Sciatic nerve (tissue), 2 donors: ENCODE data around the gene PGD. TPM values are rescaled to one million over a fixed set of nuclear protein-coding genes. Genes with fewer than 3 reads are reported as not detected.
"Not testable (repeated sequence)": the region's sequence is repeated elsewhere in the genome, so short reads cannot be mapped to it uniquely, and the experiment has no call there.

Experiments
- ATAC-seq: fragments of 200-7000 bp; cut with Tn5 transposase; one replicate; pipeline ENCODE4 v1.9.1; 2020; ENCODE audit warnings: mild to moderate bottlenecking, moderate library complexity
- DNase-seq: peaks from one replicate; pipeline ENCODE4 v3.0.0-alpha.2; 2020; ENCODE audit warnings: low spot score
- intact Hi-C: fragments of 100-400 bp; cut with DNase I; formaldehyde crosslinking; loops from one replicate; pipeline ENCODE4 v1.14.2; 2022
- total RNA-seq: library from RNA; stranded (reverse); fragmentation: NEBNext Ultra II Directional; extraction: Animal tissue kit (Norgen Biotek cat#: 25700); gene quantifications from one replicate; pipeline ENCODE4 v1.2.1, GENCODE V29; 2021
- donor health status: DM: no; HTN: no; CAD: no.
- donor health status: DM: no; HTN: no; CAD: no.

The PGD gene
- total RNA-seq, 1 donor from 2014 or later: 70.4 TPM

DNA sequence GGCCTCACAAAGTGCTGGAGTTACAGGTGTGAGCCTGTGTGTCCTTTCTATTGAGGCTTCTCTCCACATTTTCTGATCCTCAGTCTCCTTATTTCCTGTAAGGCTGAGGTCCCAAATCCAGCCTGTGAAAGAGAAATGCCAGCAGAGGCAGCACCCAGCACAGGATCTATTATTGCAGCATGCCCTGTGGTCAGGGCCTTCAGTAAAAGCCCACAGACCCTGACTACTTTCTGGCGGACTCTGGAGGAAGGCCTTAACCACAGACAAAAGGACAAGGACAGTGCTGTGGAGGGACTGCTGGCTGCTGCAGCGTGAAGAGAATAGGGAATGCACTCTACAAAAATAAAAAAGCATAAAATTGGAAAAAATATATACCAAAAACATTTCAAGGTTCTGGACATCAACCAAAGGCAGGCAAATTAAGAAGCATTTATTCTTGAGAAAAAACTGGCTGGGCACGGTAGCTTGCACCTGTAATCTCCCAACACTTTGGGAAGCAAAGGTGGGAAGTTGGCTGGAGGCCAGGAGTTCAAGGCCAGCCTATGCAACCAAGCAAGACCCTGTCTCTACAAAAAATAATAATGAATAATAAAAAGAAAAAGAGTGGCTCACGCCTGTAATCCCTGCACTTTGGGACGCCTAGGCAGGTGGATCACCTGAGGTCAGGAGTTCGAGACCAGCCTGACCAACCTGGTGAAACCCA lies 9.4 kb upstream of the PGD start:
- intact Hi-C loops: no loop called here
- ATAC-seq (no peak), DNase-seq (no peak)

DNA sequence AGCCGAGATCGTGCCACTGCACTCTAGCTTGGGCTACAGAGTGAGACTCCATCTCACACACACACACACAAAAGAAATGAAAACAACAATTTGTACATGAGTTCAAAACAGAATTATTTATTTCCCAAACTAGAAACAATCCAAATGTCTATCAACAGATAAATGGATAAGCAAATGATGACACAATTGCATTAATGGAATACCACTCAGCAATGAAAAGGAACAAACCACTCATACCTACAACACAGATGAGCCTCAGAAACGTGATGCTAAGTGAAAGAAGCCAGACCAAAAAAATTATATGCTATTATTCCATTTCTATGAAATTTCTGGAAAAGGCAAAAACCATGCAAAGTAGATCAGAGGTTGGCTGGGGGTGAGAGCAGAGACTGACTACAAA lies 2.0 kb upstream of the PGD start:
- ATAC-seq: no peak
- intact Hi-C loops: no loop called here

DNA sequence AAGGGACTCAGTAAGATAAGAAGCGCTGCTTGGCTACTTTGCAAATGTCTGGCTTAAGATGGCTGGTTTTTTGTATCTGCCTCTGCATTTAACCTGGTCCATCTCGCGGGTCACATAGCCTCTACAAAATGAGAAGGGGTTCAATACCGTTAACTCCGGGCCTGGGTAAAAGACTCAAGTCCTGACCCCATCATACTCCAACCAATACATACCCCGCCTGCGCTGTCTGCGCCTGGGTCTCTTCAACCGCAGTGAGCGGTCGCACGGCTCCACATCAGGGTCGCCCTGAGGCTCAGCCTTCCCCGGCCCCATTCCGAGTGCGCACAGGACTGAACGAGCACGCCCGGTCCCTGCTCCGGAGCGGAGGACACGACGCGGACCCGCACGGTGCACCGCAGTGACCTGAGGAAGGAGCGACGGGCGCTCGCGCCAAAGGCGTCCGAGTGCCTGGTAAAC lies 558 bp upstream of the PGD start:
- DNase-seq (no peak), ATAC-seq (no peak)
- intact Hi-C loops: no loop called here

More for the DNA sequence above, 2.0 kb upstream of the PGD start:
- DNase-seq: no peak

DNA sequence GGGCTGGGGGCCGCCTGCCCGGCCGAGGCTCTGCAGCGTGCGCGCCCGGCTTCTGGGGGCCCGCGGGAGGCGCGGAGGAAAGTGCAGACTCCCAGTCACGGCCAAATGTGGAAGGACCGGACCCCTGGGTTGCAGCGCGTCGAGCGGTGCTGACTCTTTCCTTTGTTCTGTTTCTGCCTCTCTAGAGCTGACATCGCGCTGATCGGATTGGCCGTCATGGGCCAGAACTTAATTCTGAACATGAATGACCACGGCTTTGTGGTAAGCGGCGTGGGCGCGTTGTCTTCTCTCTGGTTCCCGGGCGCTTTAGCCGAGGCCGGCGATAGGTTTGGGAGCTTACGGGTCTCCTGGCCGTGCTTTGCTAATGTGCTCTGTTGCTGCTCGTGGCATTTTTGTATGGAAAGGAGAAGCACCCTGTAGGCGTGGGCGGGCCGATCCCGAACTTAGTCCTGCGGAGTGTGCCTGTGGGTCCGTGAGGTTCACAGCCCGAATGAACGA lies 629 bp downstream of the PGD start:
- no peak for ATAC-seq
- intact Hi-C loops: no loop called here
- peak; percentile 64 for DNase-seq

DNA sequence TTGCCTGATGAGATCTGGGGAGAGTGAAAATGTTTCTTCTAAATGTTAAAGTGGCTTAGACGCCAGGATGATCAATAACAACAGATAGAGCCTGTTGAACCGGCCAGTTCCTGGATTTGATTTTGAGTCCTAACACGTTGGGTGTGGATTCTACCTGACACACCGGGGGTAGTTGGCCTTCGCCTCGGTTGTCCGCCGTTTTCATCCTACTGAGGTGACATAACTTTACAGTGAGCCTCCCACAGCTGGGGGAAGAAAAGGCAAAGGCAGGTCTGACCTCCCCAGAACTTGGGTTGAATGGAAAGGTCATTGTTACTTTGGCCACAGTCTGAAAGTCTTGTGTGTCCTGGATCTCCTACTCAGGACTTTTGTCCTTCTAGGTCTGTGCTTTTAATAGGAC lies 1.1 kb downstream of the PGD start:
- intact Hi-C loops: no loop called here
- DNase-seq (no peak), ATAC-seq (no peak)

DNA sequence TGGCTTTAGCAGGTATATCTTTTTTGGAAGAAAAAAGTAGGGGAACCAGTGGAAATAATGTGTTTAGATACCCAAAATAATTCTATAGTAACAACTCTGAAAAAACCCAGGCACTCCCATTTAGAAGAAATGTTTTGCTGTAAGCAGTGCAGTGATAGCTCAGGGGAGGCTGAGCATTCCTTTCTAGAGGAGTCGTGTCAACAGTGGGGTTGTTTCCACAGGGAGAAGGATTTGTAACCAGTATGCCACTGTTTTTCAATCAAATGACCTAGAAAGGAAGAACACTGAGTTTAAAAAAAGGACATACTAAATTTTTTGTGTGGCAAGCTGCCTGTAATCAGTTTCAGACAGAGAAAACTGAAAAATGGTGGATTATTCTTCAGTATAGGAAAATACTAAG lies 2.4 kb downstream of the PGD start:
- ATAC-seq: no peak
- intact Hi-C loops: no loop called here
- no peak for DNase-seq

DNA sequence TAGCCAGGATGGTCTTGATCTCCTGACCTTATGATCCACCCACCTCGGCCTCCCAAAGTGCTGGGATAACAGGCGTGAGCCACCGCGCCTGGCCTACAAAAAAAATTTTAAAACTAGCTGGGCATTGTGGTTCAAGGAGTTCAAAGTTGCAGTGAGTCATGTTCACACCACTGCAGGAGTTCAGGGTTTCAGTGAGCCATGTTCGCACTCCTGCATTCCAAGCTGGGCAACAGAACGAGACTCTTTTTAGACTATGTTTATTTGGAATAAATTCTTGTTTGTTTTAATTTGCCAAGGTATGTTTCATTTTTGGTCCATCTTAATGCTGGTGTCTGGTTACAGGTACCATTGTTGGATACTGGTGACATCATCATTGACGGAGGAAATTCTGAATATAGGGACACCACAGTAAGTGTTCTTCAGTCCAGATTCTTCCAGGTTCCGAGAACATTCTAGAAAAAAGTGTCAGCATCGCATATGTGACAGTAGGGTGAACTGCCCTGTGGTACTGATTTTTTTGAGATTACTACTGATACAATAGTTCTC lies 3.9 kb downstream of the PGD start:
- no peak for ATAC-seq
- intact Hi-C loops: no loop called here
- no peak for DNase-seq

DNA sequence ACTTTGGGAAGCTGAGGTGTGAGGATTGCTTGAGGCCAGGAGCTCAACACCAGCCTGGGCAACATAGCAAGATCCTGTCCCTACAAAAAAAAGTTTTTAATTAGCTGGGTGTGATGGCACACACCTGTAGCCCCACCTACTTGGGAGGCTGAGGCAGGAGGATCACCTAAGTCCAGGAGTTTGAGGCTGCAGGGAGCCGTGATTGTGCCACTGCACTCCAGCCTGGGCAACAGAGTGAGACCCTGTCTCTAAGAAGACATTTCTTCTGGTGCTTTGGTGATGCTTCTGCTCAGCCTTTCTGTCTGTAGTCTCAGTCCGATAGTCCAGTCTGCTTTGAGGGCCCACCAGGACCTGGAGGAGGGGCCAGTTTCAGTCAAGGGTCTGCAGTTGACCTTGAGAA lies 8.3 kb downstream of the PGD start:
- intact Hi-C loops: no loop called here
- ATAC-seq (no peak), DNase-seq (no peak)

DNA sequence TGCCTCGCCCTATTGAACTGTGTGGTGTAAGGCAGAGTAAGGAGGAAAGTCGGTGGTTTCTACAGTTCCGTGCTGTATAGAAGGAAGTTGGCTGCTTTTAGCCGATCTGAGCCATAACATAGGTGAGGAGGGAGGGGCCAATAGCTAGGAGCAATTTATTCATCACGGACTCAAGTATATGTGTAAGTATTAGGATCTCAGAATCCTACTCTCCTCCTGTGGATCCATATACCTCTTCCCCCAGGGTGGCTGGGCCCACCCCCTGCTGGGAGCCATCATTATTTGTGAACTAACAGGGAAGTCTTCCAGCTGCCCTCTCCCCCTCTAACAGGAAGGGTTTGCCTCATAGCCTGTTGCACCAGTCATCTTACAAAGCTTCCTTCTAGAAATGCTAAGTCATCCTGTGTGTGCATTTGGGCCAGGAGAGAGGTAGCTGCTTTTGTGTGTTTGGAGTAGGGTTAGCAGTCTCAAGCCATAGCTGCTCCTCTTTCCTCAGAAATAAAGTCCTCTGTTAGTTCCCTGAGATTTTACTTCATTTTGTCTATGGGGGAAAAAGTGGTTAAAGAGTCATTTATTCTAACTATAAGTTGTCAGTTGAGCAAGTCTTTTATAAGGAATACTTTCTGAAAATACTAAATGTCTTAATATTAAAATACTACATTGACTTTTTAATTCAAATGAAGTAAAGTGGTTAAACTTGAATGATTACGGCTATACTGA lies 16.5 kb downstream of the PGD start:
- ATAC-seq (peak; percentile 70), DNase-seq (no peak)

DNA sequence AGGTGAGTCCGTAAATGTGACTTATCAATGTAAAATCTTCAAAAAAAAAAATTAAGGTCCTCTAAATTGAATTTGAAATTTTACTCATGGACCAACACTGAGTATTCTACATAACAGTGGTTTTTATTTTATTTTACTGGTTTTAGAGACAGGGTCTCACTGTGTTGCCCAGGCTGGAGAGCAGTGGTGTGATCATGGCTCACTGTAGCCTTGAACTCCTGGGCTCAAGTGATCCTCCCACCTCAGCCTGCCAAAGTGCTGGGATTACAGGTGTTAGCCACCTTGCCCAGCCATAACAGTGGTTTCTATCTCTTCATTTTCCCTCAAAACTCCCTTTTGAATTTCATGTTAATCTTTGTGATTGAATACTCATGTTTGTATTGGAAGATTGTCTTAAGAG lies 17.1 kb downstream of the PGD start:
- intact Hi-C loops, ATAC-seq, DNase-seq: not testable (repeated sequence)

More for the DNA sequence above, 16.5 kb downstream of the PGD start:
- intact Hi-C loops: no loop called here

DNA sequence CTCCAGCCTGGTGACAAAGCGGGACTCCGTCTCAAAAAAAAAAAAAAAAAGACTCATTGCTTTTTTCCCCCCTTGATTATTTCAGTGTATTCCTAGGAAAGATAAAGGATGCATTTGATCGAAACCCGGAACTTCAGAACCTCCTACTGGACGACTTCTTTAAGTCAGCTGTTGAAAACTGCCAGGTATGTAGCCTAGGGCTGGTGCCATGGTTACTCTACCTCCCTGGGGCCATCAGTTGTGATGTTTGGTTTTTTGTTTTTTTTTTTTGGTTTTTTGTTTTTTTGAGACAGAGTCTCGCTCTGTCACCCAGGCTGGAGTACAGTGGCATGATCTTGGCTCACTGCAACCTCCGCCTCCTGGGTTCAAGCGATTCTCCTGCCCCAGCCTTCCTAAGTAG lies 19.9 kb downstream of the PGD start:
- ATAC-seq, intact Hi-C loops, DNase-seq: not testable (repeated sequence)

DNA sequence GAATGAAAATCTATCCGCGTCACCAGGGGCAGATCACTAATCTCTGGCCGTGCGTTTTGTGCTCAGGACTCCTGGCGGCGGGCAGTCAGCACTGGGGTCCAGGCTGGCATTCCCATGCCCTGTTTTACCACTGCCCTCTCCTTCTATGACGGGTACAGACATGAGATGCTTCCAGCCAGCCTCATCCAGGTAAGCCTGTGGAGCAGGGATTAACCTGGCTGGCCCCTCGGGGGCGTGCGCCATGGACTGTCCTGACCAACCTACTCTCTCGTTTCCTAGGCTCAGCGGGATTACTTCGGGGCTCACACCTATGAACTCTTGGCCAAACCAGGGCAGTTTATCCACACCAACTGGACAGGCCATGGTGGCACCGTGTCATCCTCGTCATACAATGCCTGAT lies 20.5 kb downstream of the PGD start:
- intact Hi-C loops: no loop called here
- DNase-seq: no peak

DNA sequence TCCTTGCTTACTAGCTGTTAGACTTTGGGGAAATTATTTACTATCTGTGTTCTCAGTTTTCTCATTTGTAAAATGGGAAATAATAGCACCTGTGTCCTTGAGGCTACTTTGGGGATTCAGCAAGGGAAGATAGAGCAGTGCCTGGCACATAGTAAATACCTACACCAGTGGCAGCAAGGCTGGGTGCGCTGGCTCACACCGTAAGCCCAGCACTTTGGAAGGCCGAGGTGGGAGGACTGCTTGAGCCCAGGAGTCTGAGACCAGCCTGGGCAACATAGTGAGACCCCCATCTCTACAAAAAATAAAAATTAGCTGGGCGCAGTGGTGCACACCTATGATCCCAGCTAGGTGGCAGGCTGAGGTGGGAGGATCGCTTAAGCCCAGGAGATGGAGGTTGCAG lies 22.8 kb downstream of the PGD start:
- ATAC-seq: no peak
- no peak for DNase-seq
- intact Hi-C loops: no loop called here

More for the DNA sequence above, 20.5 kb downstream of the PGD start:
- no peak for ATAC-seq

DNA sequence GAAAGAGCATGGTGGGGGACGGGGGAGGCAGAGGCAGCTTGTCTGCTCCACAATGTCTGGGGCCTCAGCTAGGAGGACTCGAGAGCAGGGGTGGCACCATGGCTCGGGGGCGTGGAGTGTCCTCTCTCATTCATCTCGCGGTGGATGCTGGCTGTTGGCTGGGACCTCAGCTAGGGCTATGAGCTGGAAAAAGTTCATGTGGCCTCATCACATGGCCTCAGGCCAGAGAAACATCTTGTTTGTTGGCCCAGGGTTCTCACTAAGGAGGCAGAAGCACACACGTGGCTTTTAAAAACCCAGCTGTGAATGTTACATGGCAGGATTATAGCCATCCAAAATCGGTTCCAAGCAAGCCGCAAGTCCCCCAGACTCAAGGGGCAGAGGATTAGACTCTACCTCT lies 25.2 kb downstream of the PGD start:
- peak; percentile 67 for DNase-seq
- ATAC-seq: peak; percentile 66
- intact Hi-C loops: no loop called here

DNA sequence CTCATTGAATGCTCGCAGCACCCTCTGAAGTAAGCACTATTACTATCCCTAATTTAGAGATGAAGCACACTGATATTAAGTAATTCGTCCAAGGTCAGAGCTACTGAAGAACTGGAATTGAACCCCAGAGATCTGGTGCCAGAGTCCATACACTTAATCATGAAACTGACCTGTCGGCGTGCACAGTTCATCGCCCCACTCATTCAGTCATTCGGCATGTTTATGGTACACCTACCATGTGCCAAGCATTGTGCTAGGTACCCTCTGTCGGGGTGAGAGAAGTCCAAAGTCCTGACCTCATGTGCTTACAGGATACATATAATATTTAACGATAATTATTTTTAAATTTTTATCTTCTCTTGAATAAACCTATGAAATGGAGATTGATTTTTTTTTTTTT lies 25.8 kb downstream of the PGD start:
- intact Hi-C loops: loop anchor here (5.0 kb wide), 1 partner anchor 47 kb away; no protein-coding TSS in a partner anchor
- ATAC-seq: no peak

DNA sequence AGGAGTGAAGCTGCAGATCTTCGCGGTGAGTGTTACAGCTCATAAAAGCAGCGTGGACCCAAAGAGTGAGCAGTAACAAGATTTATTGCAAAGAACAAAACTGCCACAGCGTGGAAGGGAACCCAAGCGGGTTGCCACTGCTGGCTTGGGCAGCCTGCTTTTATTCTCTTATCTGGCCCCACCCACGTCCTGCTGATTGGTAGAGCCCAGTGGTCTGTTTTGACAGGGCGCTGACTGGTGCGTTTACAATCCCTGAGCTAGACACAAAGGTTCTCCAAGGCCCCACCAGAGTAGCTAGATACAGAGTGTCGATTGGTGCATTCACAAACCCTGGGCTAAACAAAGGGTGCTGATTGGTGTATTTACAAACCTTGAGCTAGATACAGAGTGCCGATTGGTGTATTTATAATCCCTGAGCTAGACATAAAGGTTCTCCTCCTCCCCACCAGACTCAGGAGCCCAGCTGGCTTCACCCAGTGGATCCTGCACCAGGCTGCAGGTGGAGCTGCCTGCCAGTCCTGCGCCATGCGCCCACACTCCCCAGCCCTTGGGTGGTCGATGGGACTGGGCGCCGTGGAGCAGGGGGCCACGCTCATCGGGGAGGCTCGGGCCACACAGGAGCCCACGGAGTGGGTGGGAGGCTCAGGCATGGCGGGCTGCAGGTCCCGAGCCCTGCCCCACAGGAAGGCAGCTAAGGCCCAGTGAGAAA lies 27.1 kb downstream of the PGD start:
- DNase-seq, ATAC-seq: not testable (repeated sequence)
- intact Hi-C loops: loop anchor here (5.0 kb wide), 1 partner anchor 49 kb away; no protein-coding TSS in a partner anchor

More for the DNA sequence above, 25.8 kb downstream of the PGD start:
- no peak for DNase-seq

DNA sequence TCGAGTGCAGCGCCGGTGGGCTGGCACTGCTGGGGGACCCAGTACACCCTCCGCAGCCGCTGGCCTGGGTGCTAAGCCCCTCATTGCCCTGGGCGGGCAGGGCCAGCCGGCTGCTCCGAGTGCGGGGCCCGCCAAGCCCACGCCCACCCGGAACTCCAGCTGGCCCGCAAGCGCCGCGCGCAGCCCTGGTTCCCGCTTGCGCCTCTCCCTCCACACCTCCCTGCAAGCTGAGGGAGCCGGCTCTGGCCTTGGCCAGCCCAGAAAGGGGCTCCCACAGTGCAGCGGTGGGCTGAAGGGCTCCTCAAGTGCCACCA lies 27.6 kb downstream of the PGD start:
- DNase-seq, ATAC-seq: not testable (repeated sequence)
- intact Hi-C loops: loop anchor here (5.0 kb wide), 1 partner anchor 49 kb away; no protein-coding TSS in a partner anchor

DNA sequence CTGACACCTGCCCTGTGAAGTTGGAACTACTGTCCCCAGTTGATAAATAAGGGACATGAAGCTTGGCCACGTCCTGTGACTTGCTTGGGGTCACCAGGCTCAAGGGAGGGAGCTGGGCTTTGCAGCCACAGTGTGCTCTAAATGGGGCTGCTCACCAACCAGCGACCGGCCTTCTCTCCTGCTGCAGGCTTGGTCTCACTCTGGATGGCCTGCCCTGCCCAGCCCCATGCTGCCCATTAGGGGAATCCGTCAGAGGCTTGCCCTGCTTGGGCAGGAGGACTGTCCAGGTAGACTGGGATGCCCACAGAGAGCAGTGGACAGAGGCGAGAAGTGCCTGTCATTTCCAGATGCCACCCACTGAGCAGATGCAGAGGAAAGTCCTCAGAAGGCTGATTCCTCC lies 30.1 kb downstream of the PGD start:
- intact Hi-C loops: loop anchor here (5.0 kb wide), 1 partner anchor 52 kb away; no protein-coding TSS in a partner anchor
- DNase-seq: no peak
- ATAC-seq: no peak

DNA sequence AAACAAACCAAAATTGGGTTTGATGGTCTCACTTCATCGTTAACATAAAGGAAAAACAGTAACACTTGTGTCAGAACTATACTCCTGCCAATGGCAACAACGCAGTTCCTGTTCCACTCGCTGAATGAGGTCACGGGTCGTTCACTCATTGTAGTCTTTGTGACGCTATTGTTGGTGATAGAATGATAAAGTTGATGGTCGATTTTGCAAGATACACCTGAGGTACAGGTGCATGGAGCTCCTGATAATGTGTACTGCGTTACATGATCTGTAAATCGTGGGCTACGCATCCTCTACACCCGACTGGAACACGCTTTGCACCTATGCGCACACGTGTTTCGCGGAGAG lies 31.0 kb downstream of the PGD start:
- ATAC-seq: peak; percentile 6
- intact Hi-C loops: loop anchor here (5.0 kb wide), 1 partner anchor 53 kb away; no protein-coding TSS in a partner anchor
- no peak for DNase-seq
